Loucy (cell line): ENCODE data around the gene PAPPA2.

Source experiments
- H2AFZ ChIP-seq: fragments of 200-600 bp; sonication (generic); 2 replicates; pipeline ENCODE4 v1.6.0; 2016; ENCODE audit warnings: antibody characterized with exemption, mild to moderate bottlenecking, low read length, moderate library complexity
- H3F3A ChIP-seq: fragments of 200-600 bp; 2 replicates; pipeline ENCODE4 v1.6.0; 2016; ENCODE audit warnings: antibody characterized with exemption, low read depth, mild to moderate bottlenecking
- H3K27me3 ChIP-seq: fragments of 200-600 bp; sonication (generic); 2 replicates; pipeline ENCODE4 v1.6.1; 2014; ENCODE audit warnings: low read length, mild to moderate bottlenecking; ENCODE audit not compliant: insufficient read depth, poor library complexity, severe bottlenecking
- H3K36me3 ChIP-seq: fragments of 200-600 bp; sonication (generic); 2 replicates; pipeline ENCODE4 v1.6.1; 2016; ENCODE audit warnings: low read length; ENCODE audit not compliant: insufficient read depth
- H3K4me1 ChIP-seq: fragments of 200-600 bp; sonication (generic); 2 replicates; pipeline ENCODE4 v1.5.1; 2014; ENCODE audit warnings: low read length, mild to moderate bottlenecking; ENCODE audit not compliant: insufficient read depth, poor library complexity, severe bottlenecking
- H3K4me2 ChIP-seq: fragments of 200-600 bp; sonication (generic); 2 replicates; pipeline ENCODE4 v1.6.0; 2014; ENCODE audit warnings: antibody characterized with exemption, low read length, low read depth, mild to moderate bottlenecking; ENCODE audit not compliant: poor library complexity, severe bottlenecking
- H3K4me3 ChIP-seq: fragments of 200-600 bp; sonication (generic); 2 replicates; pipeline ENCODE4 v1.5.1; 2014; ENCODE audit warnings: low read length, mild to moderate bottlenecking, mixed read lengths; ENCODE audit not compliant: poor library complexity, severe bottlenecking
- H3K79me2 ChIP-seq: fragments of 200-600 bp; sonication (generic); 2 replicates; pipeline ENCODE4 v1.6.1; 2014; ENCODE audit warnings: low read length; ENCODE audit not compliant: insufficient read depth
- H3K9ac ChIP-seq: fragments of 200-600 bp; sonication (generic); 2 replicates; pipeline ENCODE4 v1.6.0; 2014; ENCODE audit warnings: mild to moderate bottlenecking, low read depth, low read length, moderate library complexity; ENCODE audit not compliant: poor library complexity, severe bottlenecking
- H3K9me2 ChIP-seq: fragments of 200-600 bp; sonication (generic); replicated peaks from 2 replicates; pipeline ENCODE4 v1.6.1; 2016; ENCODE audit warnings: low read depth, low read length, mixed read lengths
- H3K9me3 ChIP-seq: fragments of 200-600 bp; sonication (generic); 2 replicates; pipeline ENCODE4 v1.6.1; 2014; ENCODE audit warnings: mild to moderate bottlenecking, antibody characterized with exemption, low read length, low read depth; ENCODE audit not compliant: insufficient read depth
- H4K20me1 ChIP-seq: fragments of 200-600 bp; sonication (generic); 2 replicates; pipeline ENCODE4 v1.6.0; 2014; ENCODE audit warnings: antibody characterized with exemption, low read length, mild to moderate bottlenecking; ENCODE audit not compliant: insufficient read depth, poor library complexity, severe bottlenecking
- CTCF ChIP-seq: fragments of 200-600 bp; sonication (generic); conservative IDR thresholded peaks from 2 replicates; pipeline ENCODE4 v1.5.1; 2014; ENCODE audit warnings: mild to moderate bottlenecking, antibody characterized with exemption, low read length
- EZH2phosphoT487 ChIP-seq: fragments of 200-600 bp; IDR thresholded peaks from 2 replicates; pipeline ENCODE4 v1.6.1; 2018; ENCODE audit warnings: antibody characterized with exemption, mild to moderate bottlenecking, moderate library complexity, borderline replicate concordance

Gene PAPPA2

GRCh38 chr1:176800978-176801513 is 338.1 kb downstream of the PAPPA2 start:
- Histone ChIP-seq H4K20me1 (no peaks in the 10 kb centered on the region), H3K36me3 (no peaks in the 10 kb centered on the region), H2AFZ (no peak overlapping the region), H3K27me3 (no peaks in the 10 kb centered on the region), H3K79me2 (no peaks in the 10 kb centered on the region), H3K4me1 (no peaks in the 10 kb centered on the region), H3F3A (no peaks in the 10 kb centered on the region), H3K9ac (no peak overlapping the region), H3K4me2 (no peak overlapping the region), H3K9me3 (no peaks in the 10 kb centered on the region), H3K4me3 (no peak overlapping the region), H3K9me2 (no peaks in the 10 kb centered on the region)
- TF ChIP-seq CTCF (no peak), EZH2phosphoT487 (no peak)

GRCh38 chr1:176801514-176802020 is 338.6 kb downstream of the PAPPA2 start:
- no peaks in the 10 kb centered on the region for H3K9me3 ChIP-seq
- no peak overlapping the region for H3K4me3 ChIP-seq
- no peaks in the 10 kb centered on the region for H3K79me2 ChIP-seq
- H4K20me1 ChIP-seq, result no peaks in the 10 kb centered on the region
- H3K9me2 ChIP-seq, result no peaks in the 10 kb centered on the region
- H3K36me3 ChIP-seq, result no peaks in the 10 kb centered on the region
- H2AFZ ChIP-seq, result no peak overlapping the region
- H3K9ac ChIP-seq, result no peak overlapping the region
- no peaks in the 10 kb centered on the region for H3K27me3 ChIP-seq
- H3F3A ChIP-seq, result no peaks in the 10 kb centered on the region
- no peaks in the 10 kb centered on the region for H3K4me1 ChIP-seq
- TF ChIP-seq CTCF (no peak), EZH2phosphoT487 (no peak)
- no peak overlapping the region for H3K4me2 ChIP-seq

GRCh38 chr1:176802316-176802715 is 339.3 kb downstream of the PAPPA2 start:
- no peak overlapping the region for H2AFZ ChIP-seq
- H3K79me2 ChIP-seq, result no peaks in the 10 kb centered on the region
- no peaks in the 10 kb centered on the region for H3K4me1 ChIP-seq
- H3K4me3 ChIP-seq, result no peak overlapping the region
- no peak for TF ChIP-seq CTCF
- TF ChIP-seq EZH2phosphoT487, result no peak
- H4K20me1 ChIP-seq, result no peaks in the 10 kb centered on the region
- H3K27me3 ChIP-seq, result no peaks in the 10 kb centered on the region
- H3K9me3 ChIP-seq, result no peaks in the 10 kb centered on the region
- H3F3A ChIP-seq, result no peaks in the 10 kb centered on the region
- no peaks in the 10 kb centered on the region for H3K9me2 ChIP-seq
- H3K36me3 ChIP-seq, result no peaks in the 10 kb centered on the region
- H3K4me2 ChIP-seq, result no peak overlapping the region
- H3K9ac ChIP-seq, result no peak overlapping the region
